Nephron (organoid): ENCODE data around the gene BTBD18.
A peak's percentile ranks its signal among the peaks of the same experiment; 100 is the strongest.

Experiments
- H3K27ac Mint-ChIP-seq, 3 experiments: 2 replicates each; pipeline ENCODE4 v1.8.0; 2020; ENCODE audit warnings: mixed read lengths in 3 of 3, mild to moderate bottlenecking in 2 of 3, moderate library complexity in 1 of 3
- H3K27me3 Mint-ChIP-seq: 2 replicates; pipeline ENCODE4 v1.8.0; 2021; ENCODE audit warnings: low read depth, mild to moderate bottlenecking, moderate library complexity, mixed read lengths
- H3K36me3 Mint-ChIP-seq: 2 replicates; pipeline ENCODE4 v1.8.0; 2020; ENCODE audit warnings: low read depth, mixed read lengths
- H3K4me1 Mint-ChIP-seq: 2 replicates; pipeline ENCODE4 v1.8.0; 2020; ENCODE audit warnings: mixed read lengths
- H3K4me3 Mint-ChIP-seq, 3 experiments: 2 replicates each; pipeline ENCODE4 v1.8.0; 2020; ENCODE audit warnings: mild to moderate bottlenecking in 3 of 3, mixed read lengths in 3 of 3, moderate library complexity in 2 of 3
- H3K9me3 Mint-ChIP-seq: 2 replicates; pipeline ENCODE4 v1.8.0; 2020; ENCODE audit warnings: mixed read lengths
- CTCF ChIP-seq, 3 experiments: fragments of 200-600 bp; sonication (generic); IDR thresholded peaks; one replicate each; pipeline ENCODE4 v1.5.0; 2021; ENCODE audit warnings: antibody characterized with exemption in 3 of 3; ENCODE audit not compliant: unreplicated experiment in 3 of 3

BTBD18 gene

DNA sequence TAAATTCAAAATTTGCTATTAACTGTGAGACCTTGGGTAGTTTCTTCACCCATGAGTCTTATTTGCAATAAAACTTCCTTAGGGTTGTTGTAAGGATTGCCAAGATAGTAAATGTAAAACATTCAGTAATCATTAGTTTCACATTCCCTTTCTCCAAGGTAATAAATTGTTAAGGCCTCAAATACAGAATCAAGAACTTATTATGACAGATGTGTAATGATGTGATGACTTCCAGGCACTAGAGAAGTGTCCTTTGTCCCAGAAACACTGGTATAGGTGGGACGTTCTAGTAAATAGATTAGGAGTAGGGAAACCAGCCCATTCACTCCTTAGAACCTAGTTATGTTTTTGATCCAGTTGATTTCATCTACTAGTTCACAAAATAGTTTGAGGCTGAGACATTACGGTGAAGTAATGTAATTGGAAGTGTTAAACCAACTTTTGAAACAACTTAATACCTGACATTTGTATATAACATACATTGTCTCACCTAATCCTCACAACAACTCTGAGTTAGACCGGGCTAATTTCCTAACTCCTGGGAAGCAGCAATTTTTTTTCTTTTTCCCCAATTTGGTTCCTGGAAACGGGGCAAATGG lies 35.5 kb upstream of the BTBD18 start:
- H3K27me3 Mint-ChIP-seq = no peaks in the 10 kb centered on the region
- H3K4me3 Mint-ChIP-seq = no peak overlapping the region
- peaks cover 38% of the 10 kb centered on the region for H3K4me1 Mint-ChIP-seq
- H3K36me3 Mint-ChIP-seq = peaks cover 31% of the 10 kb centered on the region
- peak overlapping the region; percentile 12 to 54 (median 34) for H3K27ac Mint-ChIP-seq
- no peak for TF ChIP-seq CTCF (IDR thresholded peaks at IDR 0.05; ENCODE audit: unreplicated experiment in 3 of 3)
- H3K9me3 Mint-ChIP-seq = no peaks in the 10 kb centered on the region

DNA sequence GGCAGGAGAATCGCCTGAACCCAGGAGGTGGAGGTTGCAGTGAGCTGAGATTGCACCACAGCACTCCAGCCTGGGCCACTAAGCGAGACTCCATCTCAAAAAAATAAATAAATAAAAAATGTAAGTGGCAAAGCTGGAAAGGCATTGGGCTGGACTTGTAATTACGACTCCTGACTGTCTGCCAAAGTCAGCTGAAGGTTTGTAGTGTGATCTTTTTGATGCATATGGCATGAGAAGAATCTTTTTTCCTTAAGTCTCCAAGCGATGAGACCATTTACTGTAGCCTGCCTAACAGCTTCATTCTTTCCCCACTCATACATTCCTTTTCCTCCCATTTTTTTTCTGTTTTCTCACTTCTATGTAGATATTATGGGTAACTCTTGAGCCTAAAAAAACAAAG lies 34.8 kb upstream of the BTBD18 start:
- Mint-ChIP-seq H3K4me1 (peaks cover 45% of the 10 kb centered on the region), H3K27ac (peak overlapping the region in 2 of 3 experiments; percentile 12 to 54), H3K27me3 (no peaks in the 10 kb centered on the region), H3K36me3 (peaks cover 29% of the 10 kb centered on the region), H3K9me3 (no peaks in the 10 kb centered on the region), H3K4me3 (no peak overlapping the region)
- no peak for TF ChIP-seq CTCF (IDR thresholded peaks at IDR 0.05; ENCODE audit: unreplicated experiment in 3 of 3)

- no peaks in the 10 kb centered on the region for H3K27me3 Mint-ChIP-seq
- no peak for TF ChIP-seq CTCF (IDR thresholded peaks at IDR 0.05; ENCODE audit: unreplicated experiment in 3 of 3)
- H3K36me3 Mint-ChIP-seq = peaks cover 23% of the 10 kb centered on the region
- H3K9me3 Mint-ChIP-seq = no peaks in the 10 kb centered on the region
- no peak overlapping the region for H3K4me3 Mint-ChIP-seq
- peaks cover 58% of the 10 kb centered on the region for H3K4me1 Mint-ChIP-seq
- H3K27ac Mint-ChIP-seq = peak overlapping the region; percentile 31 to 66 (median 39)
Observed at GRCh38 chr11:57785072-57785471, 33.5 kb upstream of the BTBD18 start.

DNA sequence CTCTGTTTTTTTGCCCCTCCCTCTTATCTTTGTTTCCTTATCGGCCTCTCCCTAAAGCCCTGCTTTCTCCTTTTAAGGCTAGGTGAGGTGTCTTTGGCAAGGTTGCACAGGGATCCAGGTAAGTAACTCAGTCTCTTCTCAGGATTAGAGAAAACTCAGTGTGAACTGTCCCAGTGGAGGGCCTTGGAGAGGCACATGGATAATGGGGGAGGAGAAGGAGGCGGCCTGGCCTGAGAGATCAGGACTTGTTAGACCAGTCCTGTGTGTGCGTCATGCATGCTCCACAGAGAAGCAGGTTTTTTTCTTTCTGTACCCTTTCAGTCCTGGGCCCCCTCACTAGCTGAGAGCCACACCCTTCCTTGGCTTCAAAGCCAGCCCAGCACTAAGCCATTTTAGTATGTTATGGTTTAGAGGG lies 29.9 kb upstream of the BTBD18 start:
- H3K36me3 Mint-ChIP-seq = peaks cover 15% of the 10 kb centered on the region
- no peak for TF ChIP-seq CTCF (IDR thresholded peaks at IDR 0.05; ENCODE audit: unreplicated experiment in 3 of 3)
- peak overlapping the region; percentile 31 to 49 (median 36) for H3K4me3 Mint-ChIP-seq
- peak overlapping the region; percentile 98 to 99 (median 98) for H3K27ac Mint-ChIP-seq
- no peaks in the 10 kb centered on the region for H3K27me3 Mint-ChIP-seq
- peaks cover 69% of the 10 kb centered on the region for H3K4me1 Mint-ChIP-seq
- no peaks in the 10 kb centered on the region for H3K9me3 Mint-ChIP-seq

GRCh38 chr11:57779276-57779675 lies 27.7 kb upstream of the BTBD18 start:
- Mint-ChIP-seq H3K27ac (peak overlapping the region; percentile 98 to 99 (median 98)), H3K27me3 (no peaks in the 10 kb centered on the region), H3K36me3 (peaks cover 15% of the 10 kb centered on the region), H3K4me1 (peaks cover 77% of the 10 kb centered on the region), H3K9me3 (no peaks in the 10 kb centered on the region), H3K4me3 (peak overlapping the region; percentile 45 to 74 (median 69))
- TF ChIP-seq CTCF (IDR thresholded peaks at IDR 0.05; ENCODE audit: unreplicated experiment in 3 of 3) = no peak
